Measurements from ENCODE around the gene LPIN1.

Gene LPIN1

GRCh38 chr2:11829947-11830707, 83.7 kb downstream of the LPIN1 start:
- H3K18ac ChIP-seq (ENCODE audit: low read depth in 1 of 2, low read length in 2 of 2), result peak overlapping the region; percentile 79 to 97
- peaks cover 8% of the 10 kb centered on the region for H3K9me3 ChIP-seq (ENCODE audit: control insufficient read depth, low read length)
- H3K4me1 ChIP-seq (ENCODE audit: control insufficient read depth, insufficient read depth, low read depth, low read length), result peaks cover 12% of the 10 kb centered on the region
- H3K79me1 ChIP-seq (replicated peaks; ENCODE audit: low read length, poor library complexity, severe bottlenecking), result no peaks in the 10 kb centered on the region
- peak overlapping the region; percentile 83 for H2BK5ac ChIP-seq (ENCODE audit: low read depth, low read length, poor library complexity, severe bottlenecking)
- H4K91ac ChIP-seq (ENCODE audit: low read length), result peak overlapping the region; percentile 96
- H2BK12ac ChIP-seq (ENCODE audit: low read length in 2 of 2), result peak overlapping the region; percentile 76 to 99
- peak overlapping the region in 1 of 2 experiments; percentile 58 for H3K14ac ChIP-seq (ENCODE audit: low read length in 2 of 2)
- H3K4me2 ChIP-seq (ENCODE audit: low read length, poor library complexity, severe bottlenecking), result peak overlapping the region; percentile 60
- no peak overlapping the region for H2AK5ac ChIP-seq (ENCODE audit: low read length, severe bottlenecking)
- H3K36me3 ChIP-seq (ENCODE audit: control insufficient read depth in 1 of 2, insufficient read depth in 2 of 2, low read depth in 1 of 2, low read length in 2 of 2), result peaks cover 8 to 32% of the 10 kb centered on the region in 2 experiments
- peak overlapping the region; percentile 64 to 95 for H3K4ac ChIP-seq (ENCODE audit: low read depth in 1 of 2, low read length in 2 of 2)
- H2BK15ac ChIP-seq (ENCODE audit: low read depth, poor library complexity, severe bottlenecking), result peak overlapping the region; percentile 34
- H2BK120ac ChIP-seq (ENCODE audit: low read depth, low read length), result peak overlapping the region; percentile 98
- H3K4me3 ChIP-seq (ENCODE audit: insufficient read depth in 1 of 2, low read depth in 1 of 2, low read length in 2 of 2), result peak overlapping the region in 1 of 2 experiments; percentile 64
- H3K27me3 ChIP-seq (ENCODE audit: control insufficient read depth in 1 of 2, insufficient read depth in 1 of 2, low read length in 2 of 2), result no peaks in the 10 kb centered on the region
- H4K8ac ChIP-seq (ENCODE audit: low read length), result peak overlapping the region; percentile 99
- DNase-seq, result peak; percentile 98
- WGBS, result under 1% methylated on average over 15 of the region's 17 CpGs
- peak overlapping the region; percentile 80 for H3K9ac ChIP-seq (ENCODE audit: low read length)
- no peak overlapping the region for H2AFZ ChIP-seq (ENCODE audit: low read depth, low read length)
- H3K27ac ChIP-seq (ENCODE audit: low read length, poor library complexity, severe bottlenecking), result peak overlapping the region; percentile 91
- peak overlapping the region in 1 of 2 experiments; percentile 5 for H3K23ac ChIP-seq (ENCODE audit: low read length in 2 of 2)

- peaks cover 12% of the 10 kb centered on the region for H3K4me1 ChIP-seq (ENCODE audit: control insufficient read depth, insufficient read depth, low read depth, low read length)
- H2AK5ac ChIP-seq (ENCODE audit: low read length, severe bottlenecking), result no peak overlapping the region
- no peaks in the 10 kb centered on the region for H3K27me3 ChIP-seq (ENCODE audit: control insufficient read depth in 1 of 2, insufficient read depth in 1 of 2, low read length in 2 of 2)
- no peak overlapping the region for H4K91ac ChIP-seq (ENCODE audit: low read length)
- WGBS, result 27% methylated on average over 3 of the region's 7 CpGs
- peak overlapping the region in 1 of 2 experiments; percentile 38 for H2BK12ac ChIP-seq (ENCODE audit: low read length in 2 of 2)
- DNase-seq, result no peak
- H2BK15ac ChIP-seq (ENCODE audit: low read depth, poor library complexity, severe bottlenecking), result no peak overlapping the region
- peaks cover 7 to 25% of the 10 kb centered on the region in 2 experiments for H3K36me3 ChIP-seq (ENCODE audit: control insufficient read depth in 1 of 2, insufficient read depth in 2 of 2, low read depth in 1 of 2, low read length in 2 of 2)
- H2BK120ac ChIP-seq (ENCODE audit: low read depth, low read length), result peak overlapping the region; percentile 80
- no peak overlapping the region for H2AFZ ChIP-seq (ENCODE audit: low read depth, low read length)
- H3K9me3 ChIP-seq (ENCODE audit: control insufficient read depth, low read length), result peaks cover 8% of the 10 kb centered on the region
- H3K27ac ChIP-seq (ENCODE audit: low read length, poor library complexity, severe bottlenecking), result peak overlapping the region; percentile 91
- H3K23ac ChIP-seq (ENCODE audit: low read length in 2 of 2), result no peak overlapping the region
- H3K79me1 ChIP-seq (replicated peaks; ENCODE audit: low read length, poor library complexity, severe bottlenecking), result no peaks in the 10 kb centered on the region
- no peak overlapping the region for H2BK5ac ChIP-seq (ENCODE audit: low read depth, low read length, poor library complexity, severe bottlenecking)
- peak overlapping the region in 1 of 2 experiments; percentile 83 for H3K4ac ChIP-seq (ENCODE audit: low read depth in 1 of 2, low read length in 2 of 2)
- no peak overlapping the region for H4K8ac ChIP-seq (ENCODE audit: low read length)
- H3K14ac ChIP-seq (ENCODE audit: low read length in 2 of 2), result no peak overlapping the region
- H3K4me2 ChIP-seq (ENCODE audit: low read length, poor library complexity, severe bottlenecking), result peak overlapping the region; percentile 60
- H3K9ac ChIP-seq (ENCODE audit: low read length), result peak overlapping the region; percentile 80
- peak overlapping the region in 1 of 2 experiments; percentile 49 for H3K4me3 ChIP-seq (ENCODE audit: insufficient read depth in 1 of 2, low read depth in 1 of 2, low read length in 2 of 2)
- H3K18ac ChIP-seq (ENCODE audit: low read depth in 1 of 2, low read length in 2 of 2), result peak overlapping the region in 1 of 2 experiments; percentile 79
These were observed 84.4 kb downstream of the LPIN1 start for GRCh38 chr2:11830708-11831301.

- H3K79me1 ChIP-seq (replicated peaks; ENCODE audit: low read length, poor library complexity, severe bottlenecking), result no peaks in the 10 kb centered on the region
- no peak overlapping the region for H2BK5ac ChIP-seq (ENCODE audit: low read depth, low read length, poor library complexity, severe bottlenecking)
- H3K23ac ChIP-seq (ENCODE audit: low read length in 2 of 2), result no peak overlapping the region
- H2BK15ac ChIP-seq (ENCODE audit: low read depth, poor library complexity, severe bottlenecking), result no peak overlapping the region
- H4K8ac ChIP-seq (ENCODE audit: low read length), result peak overlapping the region; percentile 72
- H3K27ac ChIP-seq (ENCODE audit: low read length, poor library complexity, severe bottlenecking), result no peak overlapping the region
- no peaks in the 10 kb centered on the region for H3K27me3 ChIP-seq (ENCODE audit: control insufficient read depth in 1 of 2, insufficient read depth in 1 of 2, low read length in 2 of 2)
- H3K4ac ChIP-seq (ENCODE audit: low read depth in 1 of 2, low read length in 2 of 2), result peak overlapping the region; percentile 64 to 83
- DNase-seq, result no peak
- H3K4me3 ChIP-seq (ENCODE audit: insufficient read depth in 1 of 2, low read depth in 1 of 2, low read length in 2 of 2), result no peak overlapping the region
- WGBS, result 98% methylated on average over 5 of the region's 5 CpGs
- H2BK12ac ChIP-seq (ENCODE audit: low read length in 2 of 2), result peak overlapping the region; percentile 5 to 66
- H3K36me3 ChIP-seq (ENCODE audit: control insufficient read depth in 1 of 2, insufficient read depth in 2 of 2, low read depth in 1 of 2, low read length in 2 of 2), result peaks cover 7 to 19% of the 10 kb centered on the region in 2 experiments
- peak overlapping the region; percentile 79 to 81 for H3K18ac ChIP-seq (ENCODE audit: low read depth in 1 of 2, low read length in 2 of 2)
- no peak overlapping the region for H2AFZ ChIP-seq (ENCODE audit: low read depth, low read length)
- no peak overlapping the region for H3K9ac ChIP-seq (ENCODE audit: low read length)
- no peak overlapping the region for H3K4me2 ChIP-seq (ENCODE audit: low read length, poor library complexity, severe bottlenecking)
- H3K4me1 ChIP-seq (ENCODE audit: control insufficient read depth, insufficient read depth, low read depth, low read length), result peaks cover 12% of the 10 kb centered on the region
- peaks cover 8% of the 10 kb centered on the region for H3K9me3 ChIP-seq (ENCODE audit: control insufficient read depth, low read length)
- H4K91ac ChIP-seq (ENCODE audit: low read length), result peak overlapping the region; percentile 65
- peak overlapping the region; percentile 80 for H2BK120ac ChIP-seq (ENCODE audit: low read depth, low read length)
- H3K14ac ChIP-seq (ENCODE audit: low read length in 2 of 2), result no peak overlapping the region
- H2AK5ac ChIP-seq (ENCODE audit: low read length, severe bottlenecking), result peak overlapping the region; percentile 2
These were observed 85.0 kb downstream of the LPIN1 start for GRCh38 chr2:11831415-11831814.

GRCh38 chr2:11832531-11832930, 86.1 kb downstream of the LPIN1 start:
- H3K4me1 ChIP-seq (ENCODE audit: control insufficient read depth, insufficient read depth, low read depth, low read length), result peaks cover 12% of the 10 kb centered on the region
- DNase-seq, result no peak
- H2BK15ac ChIP-seq (ENCODE audit: low read depth, poor library complexity, severe bottlenecking), result no peak overlapping the region
- H4K91ac ChIP-seq (ENCODE audit: low read length), result peak overlapping the region; percentile 5
- H3K27me3 ChIP-seq (ENCODE audit: control insufficient read depth in 1 of 2, insufficient read depth in 1 of 2, low read length in 2 of 2), result no peaks in the 10 kb centered on the region
- H2BK5ac ChIP-seq (ENCODE audit: low read depth, low read length, poor library complexity, severe bottlenecking), result no peak overlapping the region
- H2AFZ ChIP-seq (ENCODE audit: low read depth, low read length), result no peak overlapping the region
- no peak overlapping the region for H3K9ac ChIP-seq (ENCODE audit: low read length)
- peak overlapping the region; percentile 25 to 61 for H3K18ac ChIP-seq (ENCODE audit: low read depth in 1 of 2, low read length in 2 of 2)
- H3K36me3 ChIP-seq (ENCODE audit: control insufficient read depth in 1 of 2, insufficient read depth in 2 of 2, low read depth in 1 of 2, low read length in 2 of 2), result peaks cover 4 to 8% of the 10 kb centered on the region in 2 experiments
- whole genome bisulfite sequencing, result 90% methylated on average over 5 of the region's 5 CpGs
- H3K14ac ChIP-seq (ENCODE audit: low read length in 2 of 2), result no peak overlapping the region
- no peak overlapping the region for H3K27ac ChIP-seq (ENCODE audit: low read length, poor library complexity, severe bottlenecking)
- no peak overlapping the region for H3K23ac ChIP-seq (ENCODE audit: low read length in 2 of 2)
- H3K79me1 ChIP-seq (replicated peaks; ENCODE audit: low read length, poor library complexity, severe bottlenecking), result no peaks in the 10 kb centered on the region
- no peak overlapping the region for H3K4me3 ChIP-seq (ENCODE audit: insufficient read depth in 1 of 2, low read depth in 1 of 2, low read length in 2 of 2)
- peak overlapping the region; percentile 72 for H4K8ac ChIP-seq (ENCODE audit: low read length)
- H3K9me3 ChIP-seq (ENCODE audit: control insufficient read depth, low read length), result peaks cover 8% of the 10 kb centered on the region
- H2BK12ac ChIP-seq (ENCODE audit: low read length in 2 of 2), result peak overlapping the region; percentile 22 to 66
- H2BK120ac ChIP-seq (ENCODE audit: low read depth, low read length), result no peak overlapping the region
- no peak overlapping the region for H2AK5ac ChIP-seq (ENCODE audit: low read length, severe bottlenecking)
- H3K4me2 ChIP-seq (ENCODE audit: low read length, poor library complexity, severe bottlenecking), result no peak overlapping the region
- H3K4ac ChIP-seq (ENCODE audit: low read depth in 1 of 2, low read length in 2 of 2), result peak overlapping the region; percentile 16 to 30

Data from mesenchymal stem cell (in vitro differentiated cells and primary cell).